H9 (cell line): ENCODE measurements around the gene CD164. TPM values are rescaled to one million over a fixed set of nuclear protein-coding genes. Genes with fewer than 3 reads are reported as not detected.

ENCODE experiments used
- DNase-seq: peaks from one replicate; pipeline ENCODE4 v3.0.0-alpha.2; 2017
- H2AFZ ChIP-seq: one replicate; pipeline ENCODE4 v1.6.1; 2013; ENCODE audit warnings: mild to moderate bottlenecking, low read length, control low read depth, moderate library complexity
- H2AK5ac ChIP-seq: 2 replicates; pipeline ENCODE4 v1.6.1; 2013; ENCODE audit warnings: low read length, control low read depth, mixed read lengths; ENCODE audit not compliant: insufficient read length
- H2BK120ac ChIP-seq: one replicate; pipeline ENCODE4 v1.6.1; 2013; ENCODE audit warnings: low read depth, mild to moderate bottlenecking, low read length, control low read depth, inconsistent platforms; ENCODE audit not compliant: poor library complexity, severe bottlenecking
- H2BK12ac ChIP-seq: 2 replicates; pipeline ENCODE4 v1.6.1; 2013; ENCODE audit warnings: low read length, control low read depth, mixed read lengths, low read depth; ENCODE audit not compliant: insufficient read length
- H2BK15ac ChIP-seq: 2 replicates; pipeline ENCODE4 v1.6.1; 2013; ENCODE audit warnings: low read depth, low read length, control low read depth
- H2BK20ac ChIP-seq: one replicate; pipeline ENCODE4 v1.6.1; 2013; ENCODE audit warnings: low read depth, mild to moderate bottlenecking, low read length, control low read depth, inconsistent platforms; ENCODE audit not compliant: poor library complexity, severe bottlenecking
- H2BK5ac ChIP-seq: 2 replicates; pipeline ENCODE4 v1.6.1; 2013; ENCODE audit warnings: low read length, control low read depth, mixed read lengths; ENCODE audit not compliant: insufficient read length
- H3K14ac ChIP-seq: 2 replicates; pipeline ENCODE4 v1.6.1; 2013; ENCODE audit warnings: low read length, control low read depth; ENCODE audit not compliant: insufficient read depth
- H3K18ac ChIP-seq: 2 replicates; pipeline ENCODE4 v1.6.1; 2013; ENCODE audit warnings: low read depth, mild to moderate bottlenecking, mixed read lengths, low read length, control low read depth; ENCODE audit not compliant: insufficient read length
- H3K23ac ChIP-seq: 2 replicates; pipeline ENCODE4 v1.6.1; 2013; ENCODE audit warnings: low read length, control low read depth, mixed read lengths, low read depth; ENCODE audit not compliant: insufficient read length
- H3K23me2 ChIP-seq: 2 replicates; pipeline ENCODE4 v1.6.1; 2013; ENCODE audit warnings: low read depth, mild to moderate bottlenecking, mixed read lengths, low read length, control low read depth; ENCODE audit not compliant: insufficient read length, poor library complexity, severe bottlenecking
- H3K27ac ChIP-seq: 2 replicates; pipeline ENCODE4 v1.5.1; 2013; ENCODE audit warnings: low read length, control low read depth, mixed read lengths, low read depth; ENCODE audit not compliant: insufficient read length
- H3K27me3 ChIP-seq: 2 replicates; pipeline ENCODE4 v1.6.1; 2013; ENCODE audit warnings: low read length, control low read depth, inconsistent platforms; ENCODE audit not compliant: insufficient read depth
- H3K4ac ChIP-seq: 2 replicates; pipeline ENCODE4 v1.6.1; 2013; ENCODE audit warnings: low read depth, mild to moderate bottlenecking, control low read depth, inconsistent platforms, low read length, moderate library complexity
- H3K4me1 ChIP-seq: 2 replicates; pipeline ENCODE4 v1.6.1; 2013; ENCODE audit warnings: low read length, control low read depth, inconsistent platforms; ENCODE audit not compliant: insufficient read depth
- H3K4me2 ChIP-seq: 2 replicates; pipeline ENCODE4 v1.6.1; 2013; ENCODE audit warnings: low read length, control low read depth, mixed read lengths; ENCODE audit not compliant: insufficient read length, insufficient read depth
- H3K56ac ChIP-seq: 2 replicates; pipeline ENCODE4 v1.6.1; 2013; ENCODE audit warnings: low read depth, mild to moderate bottlenecking, mixed read lengths, low read length, control low read depth; ENCODE audit not compliant: insufficient read length
- H3K79me1 ChIP-seq: 2 replicates; pipeline ENCODE4 v1.6.1; 2013; ENCODE audit warnings: low read depth, mild to moderate bottlenecking, moderate library complexity, low read length, control low read depth, inconsistent platforms; ENCODE audit not compliant: insufficient read depth, poor library complexity, severe bottlenecking
- H3K79me2 ChIP-seq: 2 replicates; pipeline ENCODE4 v1.6.1; 2013; ENCODE audit warnings: low read length, control low read depth, inconsistent platforms; ENCODE audit not compliant: insufficient read depth
- H3K9ac ChIP-seq: 2 replicates; pipeline ENCODE4 v1.6.1; 2013; ENCODE audit warnings: low read length, control low read depth, mixed read lengths; ENCODE audit not compliant: insufficient read length; ENCODE audit errors: extremely low read depth
- H3K9me3 ChIP-seq: one replicate; pipeline ENCODE4 v1.6.1; 2013; ENCODE audit warnings: low read depth, low read length, inconsistent platforms; ENCODE audit not compliant: control insufficient read depth
- H3T11ph ChIP-seq: one replicate; pipeline ENCODE4 v1.6.1; 2013; ENCODE audit warnings: mild to moderate bottlenecking, low read length, control low read depth, inconsistent platforms
- H4K20me1 ChIP-seq: one replicate; pipeline ENCODE4 v1.6.1; 2013; ENCODE audit not compliant: control insufficient read depth, insufficient read length, insufficient read depth
- H4K5ac ChIP-seq: 2 replicates; pipeline ENCODE4 v1.6.1; 2013; ENCODE audit warnings: low read depth, mild to moderate bottlenecking, mixed read lengths, low read length, control low read depth; ENCODE audit not compliant: insufficient read length
- H4K8ac ChIP-seq: replicated peaks from 2 replicates; pipeline ENCODE4 v1.6.1; 2013; ENCODE audit warnings: low read length, control low read depth, mixed read lengths, low read depth; ENCODE audit not compliant: insufficient read length
- H4K91ac ChIP-seq: 2 replicates; pipeline ENCODE4 v1.6.1; 2013; ENCODE audit warnings: low read depth, mild to moderate bottlenecking, moderate library complexity, mixed read lengths, low read length, control low read depth; ENCODE audit not compliant: insufficient read length
- H3K27ac Mint-ChIP-seq, 3 experiments: 2 replicates in 2 of 3; 3 replicates in 1 of 3; pipeline ENCODE4 v1.8.0; 2020 to 2021; ENCODE audit warnings: mixed read lengths in 3 of 3, mild to moderate bottlenecking in 1 of 3, moderate library complexity in 1 of 3
- H3K27me3 Mint-ChIP-seq: 2 replicates; pipeline ENCODE4 v1.8.0; 2021; ENCODE audit warnings: low read depth, mild to moderate bottlenecking, moderate library complexity, mixed read lengths
- H3K36me3 Mint-ChIP-seq, 3 experiments: 2 replicates in 2 of 3; 3 replicates in 1 of 3; pipeline ENCODE4 v1.8.0; 2020 to 2021; ENCODE audit warnings: low read depth in 3 of 3, mixed read lengths in 3 of 3; ENCODE audit not compliant: insufficient read depth in 1 of 3
- H3K4me1 Mint-ChIP-seq, 2 experiments: 2 replicates each; pipeline ENCODE4 v1.8.0; 2020; ENCODE audit warnings: mixed read lengths in 2 of 2
- H3K4me3 Mint-ChIP-seq, 2 experiments: 2 replicates in 1 of 2; 3 replicates in 1 of 2; pipeline ENCODE4 v1.8.0; 2020 to 2021; ENCODE audit warnings: mild to moderate bottlenecking in 2 of 2, mixed read lengths in 2 of 2, moderate library complexity in 1 of 2
- H3K9me3 Mint-ChIP-seq, 2 experiments: 2 replicates in 1 of 2; 3 replicates in 1 of 2; pipeline ENCODE4 v1.8.0; 2020; ENCODE audit warnings: mild to moderate bottlenecking in 2 of 2, mixed read lengths in 2 of 2, moderate library complexity in 1 of 2
- WGBS: extraction: QIAGEN DNeasy Blood & Tissue Kit; methylation state at CpG from one replicate; pipeline ENCODE4 v1.1.7; 2013; ENCODE audit warnings: missing lambda C conversion rate, low lambda C conversion rate, mixed read lengths; ENCODE audit not compliant: insufficient read length; ENCODE audit errors: extremely low coverage; 5-methylcytosine and 5-hydroxymethylcytosine counted together
- total RNA-seq: library from RNA; stranded (reverse); gene quantifications from 2 replicates; pipeline ENCODE4 v1.2.1, GENCODE V29; 2021
- TF ChIP-seq, protein P1 (sequence below): fragments of 200-600 bp; sonication (generic); conservative IDR thresholded peaks from 3 replicates; pipeline ENCODE4 v1.8.0; 2021; ENCODE audit warnings: antibody characterized with exemption, mild to moderate bottlenecking

The CD164 gene
- total RNA-seq, 1 experiment from 2014 or later, result 130 TPM

DNA sequence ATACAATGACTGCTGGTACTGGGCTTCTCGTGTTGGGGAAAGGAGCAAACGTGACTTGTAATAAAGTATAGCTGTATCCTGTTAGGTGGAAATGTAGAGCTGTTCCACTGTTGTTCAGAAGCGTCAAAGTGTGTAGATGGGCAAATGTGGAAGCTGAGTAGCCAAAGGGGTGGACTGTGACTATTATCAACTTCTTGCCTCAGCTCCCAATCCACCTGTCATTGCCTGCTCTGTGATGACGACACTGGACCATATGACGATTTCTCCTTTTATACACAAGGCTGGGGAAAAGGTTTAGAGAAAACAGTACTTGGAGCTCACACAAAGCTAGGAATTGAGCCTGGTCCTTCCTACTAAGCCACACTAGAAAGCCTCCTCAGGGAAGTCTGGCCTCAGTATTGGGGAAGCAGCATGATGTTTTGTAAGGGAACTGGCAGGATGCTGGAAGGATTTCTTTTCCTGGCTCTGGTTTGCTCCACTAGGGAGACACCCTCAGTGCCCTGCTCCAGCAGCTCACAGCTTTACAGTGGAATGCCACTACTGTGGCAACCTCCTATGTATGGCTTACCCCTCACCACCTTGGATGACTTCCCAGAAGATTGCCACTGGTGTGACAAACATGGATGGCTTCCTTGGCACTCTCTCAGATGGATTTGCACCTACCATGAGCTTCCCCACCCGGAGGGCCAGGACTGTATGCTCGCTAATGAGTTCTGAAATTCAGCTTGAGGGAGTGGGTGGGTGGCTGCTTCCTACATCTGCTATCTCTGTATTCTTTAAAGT, 20.0 kb downstream of the CD164 start:
- H3K27ac ChIP-seq, result no peak overlapping the region
- peaks cover 74 to 90% (median 76%) of the 10 kb centered on the region in 3 experiments for H3K36me3 Mint-ChIP-seq
- no peaks in the 10 kb centered on the region for H3K4me1 ChIP-seq
- no peak overlapping the region for H2AFZ ChIP-seq
- no peak overlapping the region for H3K14ac ChIP-seq
- H2BK20ac ChIP-seq, result no peak overlapping the region
- TF ChIP-seq, protein P1, sequence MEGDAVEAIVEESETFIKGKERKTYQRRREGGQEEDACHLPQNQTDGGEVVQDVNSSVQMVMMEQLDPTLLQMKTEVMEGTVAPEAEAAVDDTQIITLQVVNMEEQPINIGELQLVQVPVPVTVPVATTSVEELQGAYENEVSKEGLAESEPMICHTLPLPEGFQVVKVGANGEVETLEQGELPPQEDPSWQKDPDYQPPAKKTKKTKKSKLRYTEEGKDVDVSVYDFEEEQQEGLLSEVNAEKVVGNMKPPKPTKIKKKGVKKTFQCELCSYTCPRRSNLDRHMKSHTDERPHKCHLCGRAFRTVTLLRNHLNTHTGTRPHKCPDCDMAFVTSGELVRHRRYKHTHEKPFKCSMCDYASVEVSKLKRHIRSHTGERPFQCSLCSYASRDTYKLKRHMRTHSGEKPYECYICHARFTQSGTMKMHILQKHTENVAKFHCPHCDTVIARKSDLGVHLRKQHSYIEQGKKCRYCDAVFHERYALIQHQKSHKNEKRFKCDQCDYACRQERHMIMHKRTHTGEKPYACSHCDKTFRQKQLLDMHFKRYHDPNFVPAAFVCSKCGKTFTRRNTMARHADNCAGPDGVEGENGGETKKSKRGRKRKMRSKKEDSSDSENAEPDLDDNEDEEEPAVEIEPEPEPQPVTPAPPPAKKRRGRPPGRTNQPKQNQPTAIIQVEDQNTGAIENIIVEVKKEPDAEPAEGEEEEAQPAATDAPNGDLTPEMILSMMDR, result no peak
- H4K20me1 ChIP-seq, result no peaks in the 10 kb centered on the region
- no peaks in the 10 kb centered on the region for H3K23me2 ChIP-seq
- peak overlapping the region in 1 of 3 experiments; percentile 57; a peak in 1 of 7 replicates for H3K27ac Mint-ChIP-seq
- no peak overlapping the region for H3K4ac ChIP-seq
- H2BK5ac ChIP-seq, result no peak overlapping the region
- H3K79me2 ChIP-seq, result no peaks in the 10 kb centered on the region
- no peaks in the 10 kb centered on the region for H3K27me3 Mint-ChIP-seq
- no peaks in the 10 kb centered on the region for H3K79me1 ChIP-seq
- H3K23ac ChIP-seq, result no peak overlapping the region
- H3K9me3 Mint-ChIP-seq, result peaks cover 0 to 5% of the 10 kb centered on the region in 2 experiments; a peak in 4 of 5 replicates
- H3K56ac ChIP-seq, result no peak overlapping the region
- no peak overlapping the region for H2BK120ac ChIP-seq
- no peak for DNase-seq
- H3K9me3 ChIP-seq, result no peaks in the 10 kb centered on the region
- H3T11ph ChIP-seq, result no peak overlapping the region
- no peak overlapping the region for H3K9ac ChIP-seq
- H3K27me3 ChIP-seq, result no peaks in the 10 kb centered on the region
- no peak overlapping the region for H4K5ac ChIP-seq
- no CpG with 5 or more reads among the region's 7 CpGs for WGBS
- no peak overlapping the region for H4K8ac ChIP-seq
- H2BK15ac ChIP-seq, result no peak overlapping the region
- no peak overlapping the region for H3K18ac ChIP-seq
- H2BK12ac ChIP-seq, result no peak overlapping the region
- H3K4me2 ChIP-seq, result no peak overlapping the region
- H3K4me3 Mint-ChIP-seq, result no peak overlapping the region
- no peak overlapping the region for H4K91ac ChIP-seq
- no peak overlapping the region for H2AK5ac ChIP-seq
- no peaks in the 10 kb centered on the region for H3K4me1 Mint-ChIP-seq
